HG02623 (cell line): ENCODE data around the gene CA5B.
A peak's percentile ranks its signal among the peaks of the same experiment; 100 is the strongest.
"Not testable (repeated sequence)": the region's sequence is repeated elsewhere in the genome, so short reads cannot be mapped to it uniquely, and the experiment has no call there.

Experiments used
- ATAC-seq: cut with Tn5 transposase; IDR thresholded peaks from one replicate; pipeline ENCODE4 v1.9.1; 2021; ENCODE audit warnings: moderate library complexity; ENCODE audit not compliant: unreplicated experiment

The CA5B gene

GRCh38 chrX:15747626-15748173 lies 9.6 kb downstream of the CA5B start:
- ATAC-seq: no peak

GRCh38 chrX:15748841-15749240 lies 10.8 kb downstream of the CA5B start:
- no peak for ATAC-seq

GRCh38 chrX:15749642-15750610 lies 11.9 kb downstream of the CA5B start:
- ATAC-seq: peak; percentile 80

- ATAC-seq: no peak
These were observed 12.6 kb downstream of the CA5B start for GRCh38 chrX:15750611-15751154.

- no peak for ATAC-seq
These were observed 13.2 kb downstream of the CA5B start for GRCh38 chrX:15751155-15751819.

GRCh38 chrX:15755091-15755490 lies 17.0 kb downstream of the CA5B start:
- no peak for ATAC-seq

- ATAC-seq: no peak
These were observed 20.1 kb downstream of the CA5B start for GRCh38 chrX:15758140-15758539.

GRCh38 chrX:15759886-15760285 lies 21.8 kb downstream of the CA5B start:
- ATAC-seq: not testable (repeated sequence)

- ATAC-seq: no peak
These were observed 23.6 kb downstream of the CA5B start for GRCh38 chrX:15761564-15762191.

GRCh38 chrX:15769300-15769954 lies 31.4 kb downstream of the CA5B start:
- no peak for ATAC-seq

GRCh38 chrX:15781961-15782699 lies 44.1 kb downstream of the CA5B start:
- ATAC-seq: peak; percentile 79

GRCh38 chrX:15785176-15785750 lies 47.2 kb downstream of the CA5B start:
- no peak for ATAC-seq

GRCh38 chrX:15786915-15787314 lies 48.8 kb downstream of the CA5B start:
- ATAC-seq: no peak

GRCh38 chrX:15789979-15790768 lies 52.1 kb downstream of the CA5B start, which contains the start of gene ZRSR2:
Gene ZRSR2 (plus strand): TSS chrX:15790484. CDS start chrX:15790496, 12 bp downstream.
- peak; percentile 92 for ATAC-seq

- no peak for ATAC-seq
These were observed 52.8 kb downstream of the CA5B start for GRCh38 chrX:15790769-15791290.

- no peak for ATAC-seq
These were observed 59.6 kb downstream of the CA5B start for GRCh38 chrX:15797707-15798106.

- ATAC-seq: no peak
These were observed 66.5 kb downstream of the CA5B start for GRCh38 chrX:15804563-15804962.

- ATAC-seq: no peak
These were observed 70.2 kb downstream of the CA5B start for GRCh38 chrX:15808254-15808653.
